ENCODE results near the gene EML4. TPM values are rescaled to one million over a fixed set of nuclear protein-coding genes. Genes with fewer than 3 reads are reported as not detected.
"Not testable (repeated sequence)": the region's sequence is repeated elsewhere in the genome, so short reads cannot be mapped to it uniquely, and the experiment has no call there.

The EML4 gene, protein sequence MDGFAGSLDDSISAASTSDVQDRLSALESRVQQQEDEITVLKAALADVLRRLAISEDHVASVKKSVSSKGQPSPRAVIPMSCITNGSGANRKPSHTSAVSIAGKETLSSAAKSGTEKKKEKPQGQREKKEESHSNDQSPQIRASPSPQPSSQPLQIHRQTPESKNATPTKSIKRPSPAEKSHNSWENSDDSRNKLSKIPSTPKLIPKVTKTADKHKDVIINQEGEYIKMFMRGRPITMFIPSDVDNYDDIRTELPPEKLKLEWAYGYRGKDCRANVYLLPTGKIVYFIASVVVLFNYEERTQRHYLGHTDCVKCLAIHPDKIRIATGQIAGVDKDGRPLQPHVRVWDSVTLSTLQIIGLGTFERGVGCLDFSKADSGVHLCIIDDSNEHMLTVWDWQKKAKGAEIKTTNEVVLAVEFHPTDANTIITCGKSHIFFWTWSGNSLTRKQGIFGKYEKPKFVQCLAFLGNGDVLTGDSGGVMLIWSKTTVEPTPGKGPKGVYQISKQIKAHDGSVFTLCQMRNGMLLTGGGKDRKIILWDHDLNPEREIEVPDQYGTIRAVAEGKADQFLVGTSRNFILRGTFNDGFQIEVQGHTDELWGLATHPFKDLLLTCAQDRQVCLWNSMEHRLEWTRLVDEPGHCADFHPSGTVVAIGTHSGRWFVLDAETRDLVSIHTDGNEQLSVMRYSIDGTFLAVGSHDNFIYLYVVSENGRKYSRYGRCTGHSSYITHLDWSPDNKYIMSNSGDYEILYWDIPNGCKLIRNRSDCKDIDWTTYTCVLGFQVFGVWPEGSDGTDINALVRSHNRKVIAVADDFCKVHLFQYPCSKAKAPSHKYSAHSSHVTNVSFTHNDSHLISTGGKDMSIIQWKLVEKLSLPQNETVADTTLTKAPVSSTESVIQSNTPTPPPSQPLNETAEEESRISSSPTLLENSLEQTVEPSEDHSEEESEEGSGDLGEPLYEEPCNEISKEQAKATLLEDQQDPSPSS
- 61.1 and 74.8 TPM in 2 replicates for total RNA-seq (2014; rRNA removed; shearing (Covaris generic); ENCODE audit: low replicate concordance)

DNA sequence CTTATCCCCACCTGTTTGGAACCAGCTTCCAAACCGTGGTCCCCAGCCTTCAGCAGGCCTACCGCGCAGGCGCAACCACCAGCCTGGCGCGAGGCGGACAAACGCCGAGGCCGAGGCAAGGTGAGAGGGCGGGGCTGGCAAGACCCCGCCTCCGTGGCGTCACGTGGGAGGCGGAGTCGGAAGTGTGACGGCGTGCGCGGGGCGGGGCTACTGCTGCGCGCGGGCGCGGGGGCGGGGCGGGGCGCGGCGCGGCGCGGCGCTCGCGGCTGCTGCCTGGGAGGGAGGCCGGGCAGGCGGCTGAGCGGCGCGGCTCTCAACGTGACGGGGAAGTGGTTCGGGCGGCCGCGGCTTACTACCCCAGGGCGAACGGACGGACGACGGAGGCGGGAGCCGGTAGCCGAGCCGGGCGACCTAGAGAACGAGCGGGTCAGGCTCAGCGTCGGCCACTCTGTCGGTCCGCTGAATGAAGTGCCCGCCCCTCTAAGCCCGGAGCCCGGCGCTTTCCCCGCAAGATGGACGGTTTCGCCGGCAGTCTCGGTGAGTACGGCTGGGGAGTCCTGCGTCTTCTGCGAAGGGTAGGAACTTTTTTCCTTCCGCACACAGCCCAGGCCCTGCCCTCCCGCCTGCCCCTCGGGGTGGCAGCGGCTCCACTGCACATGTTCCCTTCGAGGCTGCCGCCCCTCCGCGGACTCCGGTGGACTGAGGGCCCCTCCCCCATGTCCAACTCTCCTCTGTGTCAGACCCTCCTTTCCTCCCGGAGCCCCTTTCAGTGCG lies at the start of gene EML4:
Gene EML4, plus strand, starts transcription at position 254 of the 774 bp plus-strand sequence. Its CDS starts 259 bp downstream, at position 513.
- H3K9me3 ChIP-seq (ENCODE audit: low read length) = no peaks in the 10 kb centered on the region
- H3K27ac ChIP-seq (ENCODE audit: low read length) = peak within 1 kb of the TSS; percentile 95
- peaks cover 8% of the 10 kb centered on the region; the same call in 1 of the 2 replicates for H3K36me3 ChIP-seq (ENCODE audit: insufficient read depth, low read length)
- H4K20me1 ChIP-seq (ENCODE audit: insufficient read depth, low read depth, low read length) = peaks cover 12% of the 10 kb centered on the region; the same call in 1 of the 2 replicates
- peak within 1 kb of the TSS; percentile 91 for H3K4me3 ChIP-seq (ENCODE audit: low read length)
- H3K27me3 ChIP-seq (ENCODE audit: low read length) = no peaks in the 10 kb centered on the region
- H3K9me2 ChIP-seq (replicated peaks; ENCODE audit: insufficient read depth, low read length) = no peaks in the 10 kb centered on the region; the same call in 1 of the 2 replicates
- H3K4me1 ChIP-seq (ENCODE audit: low read length) = peaks cover 35% of the 10 kb centered on the region
- H2AFZ ChIP-seq (ENCODE audit: low read length) = peak within 1 kb of the TSS; percentile 55; the same call in 1 of the 2 replicates
- H3K4me2 ChIP-seq (ENCODE audit: low read depth, low read length, poor library complexity, severe bottlenecking) = peak within 1 kb of the TSS; percentile 96
- peaks cover 49% of the 10 kb centered on the region for H3K79me2 ChIP-seq (ENCODE audit: low read length)
- DNase-seq = peak; percentile 96
- peak within 1 kb of the TSS; percentile 95 for H3K9ac ChIP-seq (ENCODE audit: low read length)

DNA sequence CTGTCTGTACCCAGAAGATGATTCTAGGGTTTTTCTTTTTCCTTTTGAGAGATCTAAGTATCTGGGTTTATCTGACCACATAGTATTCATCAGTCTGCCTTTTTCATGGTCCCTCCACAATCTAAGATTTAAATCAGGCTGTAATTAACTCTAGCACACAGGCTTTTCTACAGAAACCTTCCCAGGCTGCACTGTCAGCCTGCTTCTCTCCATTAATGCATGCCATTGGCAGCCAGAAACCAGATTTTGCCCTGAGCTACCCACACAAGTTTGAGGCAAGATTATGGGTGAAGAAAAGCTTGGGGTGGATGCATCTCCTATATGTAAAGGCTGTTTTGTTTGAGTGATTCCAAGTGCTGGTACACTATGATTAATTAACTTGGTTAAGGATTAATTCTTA lies 45.7 kb upstream of the EML4 start:
- Histone ChIP-seq H3K9me3 (ENCODE audit: low read length) (no peaks in the 10 kb centered on the region), H3K27me3 (ENCODE audit: low read length) (no peaks in the 10 kb centered on the region), H4K20me1 (ENCODE audit: insufficient read depth, low read depth, low read length) (no peaks in the 10 kb centered on the region), H3K4me1 (ENCODE audit: low read length) (peaks cover 36% of the 10 kb centered on the region), H3K4me3 (ENCODE audit: low read length) (no peak overlapping the region), H3K4me2 (ENCODE audit: low read depth, low read length, poor library complexity, severe bottlenecking) (no peak overlapping the region), H3K27ac (ENCODE audit: low read length) (no peak overlapping the region), H3K79me2 (ENCODE audit: low read length) (no peaks in the 10 kb centered on the region), H3K36me3 (ENCODE audit: insufficient read depth, low read length) (no peaks in the 10 kb centered on the region), H3K9ac (ENCODE audit: low read length) (no peak overlapping the region), H2AFZ (ENCODE audit: low read length) (no peak overlapping the region), H3K9me2 (replicated peaks; ENCODE audit: insufficient read depth, low read length) (no peaks in the 10 kb centered on the region)
- no peak for DNase-seq

DNA sequence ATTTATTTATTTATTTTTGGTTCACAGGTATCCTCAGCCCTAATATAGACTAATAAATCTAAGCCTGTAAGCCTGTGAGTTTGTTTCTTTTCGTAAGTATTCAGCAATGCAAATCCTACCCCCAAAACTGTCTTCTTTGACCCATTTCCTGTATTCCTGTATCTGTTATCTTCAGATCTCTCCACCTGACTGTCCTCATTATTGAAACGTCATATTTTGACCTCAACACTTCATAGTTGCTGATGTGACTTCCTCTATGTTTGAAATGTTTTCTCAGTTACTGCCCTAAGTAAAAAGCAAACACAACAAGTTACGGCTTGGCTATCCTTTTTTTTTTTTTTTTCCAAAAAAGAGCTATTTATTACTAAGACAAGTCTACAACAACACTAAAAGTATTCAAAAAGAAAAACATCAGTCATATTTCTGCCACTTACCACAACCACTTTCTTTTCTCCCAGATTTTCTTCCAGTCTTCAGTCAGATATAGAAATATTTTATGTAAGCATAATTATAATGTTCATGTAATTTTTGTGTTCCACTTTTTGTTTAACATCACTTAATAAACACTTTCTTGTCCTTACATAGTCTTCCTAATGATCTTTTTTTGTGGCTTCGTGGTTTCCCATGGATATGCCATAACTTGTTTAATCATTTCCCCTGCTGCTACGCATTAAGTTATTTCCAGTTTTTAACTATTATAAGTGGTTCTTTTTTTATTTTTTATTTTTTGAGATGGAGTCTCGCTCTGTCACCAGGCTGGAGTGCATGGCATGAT lies 45.0 kb upstream of the EML4 start:
- no peaks in the 10 kb centered on the region for H3K9me2 ChIP-seq (replicated peaks; ENCODE audit: insufficient read depth, low read length)
- H3K4me2 ChIP-seq (ENCODE audit: low read depth, low read length, poor library complexity, severe bottlenecking) = no peak overlapping the region
- H3K9me3 ChIP-seq (ENCODE audit: low read length) = no peaks in the 10 kb centered on the region
- no peak for DNase-seq
- H3K4me3 ChIP-seq (ENCODE audit: low read length) = no peak overlapping the region
- H2AFZ ChIP-seq (ENCODE audit: low read length) = no peak overlapping the region
- no peaks in the 10 kb centered on the region for H3K27me3 ChIP-seq (ENCODE audit: low read length)
- H3K27ac ChIP-seq (ENCODE audit: low read length) = no peak overlapping the region
- H3K4me1 ChIP-seq (ENCODE audit: low read length) = peaks cover 36% of the 10 kb centered on the region
- no peaks in the 10 kb centered on the region for H3K79me2 ChIP-seq (ENCODE audit: low read length)
- no peaks in the 10 kb centered on the region for H4K20me1 ChIP-seq (ENCODE audit: insufficient read depth, low read depth, low read length)
- H3K36me3 ChIP-seq (ENCODE audit: insufficient read depth, low read length) = no peaks in the 10 kb centered on the region
- no peak overlapping the region for H3K9ac ChIP-seq (ENCODE audit: low read length)

DNA sequence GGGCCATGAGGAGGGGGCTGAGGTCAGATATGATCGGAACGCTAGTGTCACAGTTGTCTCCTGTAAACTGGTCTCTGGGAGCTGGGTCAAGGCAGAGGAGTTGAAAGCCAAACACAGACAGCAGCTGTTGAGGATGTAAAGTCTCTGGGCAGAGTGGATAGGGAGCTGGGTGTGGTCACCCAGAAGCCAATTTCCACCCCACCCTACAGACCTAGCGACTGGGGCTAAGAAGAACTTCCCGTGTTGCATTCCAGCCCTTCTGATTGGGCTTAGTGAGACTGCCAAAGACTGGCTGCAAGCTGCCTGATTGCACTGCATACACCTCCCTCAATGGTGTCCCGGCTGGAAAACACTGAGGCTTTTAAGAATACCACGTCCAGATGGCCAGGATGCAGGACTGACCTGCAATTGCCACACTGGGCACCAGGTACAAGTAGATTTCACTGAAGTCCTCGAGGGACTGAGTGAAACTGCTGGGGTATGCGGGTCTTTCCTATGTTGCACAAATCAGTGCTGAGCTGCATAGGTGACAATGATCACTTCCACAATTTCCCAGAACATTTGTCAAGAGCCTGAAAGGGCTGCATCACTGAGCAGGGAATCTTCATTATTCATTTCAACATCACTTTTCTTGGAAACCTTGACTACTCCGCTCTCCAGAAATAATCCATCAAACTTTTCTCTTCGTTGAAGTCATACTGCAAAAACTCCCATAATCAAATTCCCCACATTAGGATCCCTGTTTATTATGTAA lies 43.1 kb upstream of the EML4 start:
- Histone ChIP-seq H3K27me3 (ENCODE audit: low read length) (no peaks in the 10 kb centered on the region), H3K4me2 (ENCODE audit: low read depth, low read length, poor library complexity, severe bottlenecking) (no peak overlapping the region)
- DNase-seq = no peak

DNA sequence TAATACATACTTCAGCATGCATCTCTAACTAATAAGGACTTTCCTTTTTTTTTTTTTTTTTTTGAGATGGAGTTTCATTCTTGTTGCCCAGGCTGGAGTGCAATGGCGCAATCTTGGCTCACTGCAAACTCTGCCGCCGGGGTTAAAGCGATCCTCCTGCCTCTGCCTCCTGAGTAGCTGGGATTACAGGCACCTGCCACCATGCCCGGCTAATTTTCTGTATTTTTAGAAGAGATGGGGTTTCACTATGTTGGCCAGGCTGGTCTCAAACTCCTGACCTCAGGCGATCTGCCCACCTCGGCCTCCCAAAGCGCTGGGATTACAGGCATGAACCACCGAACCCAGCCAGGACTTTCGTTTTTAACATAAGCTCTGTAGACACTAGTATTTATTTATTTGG lies 42.3 kb upstream of the EML4 start:
- DNase-seq; H3K79me2 ChIP-seq (ENCODE audit: low read length); H3K4me3 ChIP-seq (ENCODE audit: low read length); H4K20me1 ChIP-seq (ENCODE audit: insufficient read depth, low read depth, low read length); H3K9me2 ChIP-seq (replicated peaks; ENCODE audit: insufficient read depth, low read length); H3K9ac ChIP-seq (ENCODE audit: low read length); H3K27me3 ChIP-seq (ENCODE audit: low read length); H3K27ac ChIP-seq (ENCODE audit: low read length); H3K36me3 ChIP-seq (ENCODE audit: insufficient read depth, low read length); H2AFZ ChIP-seq (ENCODE audit: low read length); H3K9me3 ChIP-seq (ENCODE audit: low read length): not testable (repeated sequence)
- peaks cover 56% of the 10 kb centered on the region for H3K4me1 ChIP-seq (ENCODE audit: low read length)
- peak overlapping the region; percentile 46 for H3K4me2 ChIP-seq (ENCODE audit: low read depth, low read length, poor library complexity, severe bottlenecking)

More for the DNA sequence above, 43.1 kb upstream of the EML4 start:
- Histone ChIP-seq H2AFZ (ENCODE audit: low read length) (no peak overlapping the region), H4K20me1 (ENCODE audit: insufficient read depth, low read depth, low read length) (no peaks in the 10 kb centered on the region), H3K9me2 (replicated peaks; ENCODE audit: insufficient read depth, low read length) (no peaks in the 10 kb centered on the region), H3K4me1 (ENCODE audit: low read length) (peaks cover 48% of the 10 kb centered on the region), H3K9me3 (ENCODE audit: low read length) (no peaks in the 10 kb centered on the region), H3K79me2 (ENCODE audit: low read length) (no peaks in the 10 kb centered on the region), H3K27ac (ENCODE audit: low read length) (no peak overlapping the region), H3K36me3 (ENCODE audit: insufficient read depth, low read length) (no peaks in the 10 kb centered on the region), H3K4me3 (ENCODE audit: low read length) (no peak overlapping the region), H3K9ac (ENCODE audit: low read length) (no peak overlapping the region)

DNA sequence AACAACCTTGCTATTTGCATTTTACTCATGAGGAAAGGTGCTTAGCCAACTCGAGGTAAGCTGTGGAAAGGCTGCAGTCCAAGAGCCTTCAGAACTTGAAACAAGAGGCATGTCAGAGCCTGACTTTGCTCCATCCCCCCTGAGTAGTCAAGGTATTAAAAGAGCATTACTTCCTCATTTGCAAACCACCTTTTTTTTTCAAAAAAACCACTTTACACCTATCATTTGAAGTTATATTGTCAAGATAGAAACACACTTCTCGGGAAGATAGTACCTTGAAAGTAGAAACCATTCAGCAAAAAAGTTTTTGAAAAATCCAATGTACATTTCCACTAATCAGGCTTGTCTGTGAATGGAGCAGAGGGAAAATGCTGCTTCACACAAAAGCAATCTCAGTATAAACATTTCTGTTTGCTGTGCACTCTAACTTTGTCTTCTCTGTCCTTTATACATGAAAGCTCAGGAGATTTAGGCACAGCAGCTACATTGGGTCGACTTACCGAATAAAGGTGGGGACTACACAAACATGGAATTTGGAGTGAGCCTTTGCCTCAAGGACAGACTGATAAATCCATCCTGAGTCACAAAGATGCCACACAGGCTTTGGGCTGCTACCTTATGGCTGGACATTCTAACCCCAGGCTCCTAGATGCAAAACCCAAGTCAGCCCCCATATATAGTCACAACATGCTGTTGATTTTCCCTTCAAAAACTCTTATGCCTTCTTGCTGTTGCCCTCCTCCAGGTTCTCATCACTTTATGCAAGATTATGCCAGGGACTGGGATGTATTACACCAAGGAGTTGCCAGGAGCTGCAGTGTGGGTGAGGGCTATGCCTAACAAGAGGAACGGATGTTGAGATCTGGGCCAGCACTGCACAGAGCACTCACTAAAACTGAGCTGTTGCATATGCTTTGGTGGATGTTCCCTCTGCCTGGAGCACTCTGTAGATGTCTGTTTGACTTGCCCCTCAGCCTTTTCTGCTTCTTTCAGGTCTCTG lies 41.4 kb upstream of the EML4 start:
- Histone ChIP-seq H4K20me1 (ENCODE audit: insufficient read depth, low read depth, low read length) (no peaks in the 10 kb centered on the region), H3K4me3 (ENCODE audit: low read length) (no peak overlapping the region; the same call in 1 of the 2 replicates), H3K9me3 (ENCODE audit: low read length) (no peaks in the 10 kb centered on the region), H3K27ac (ENCODE audit: low read length) (no peak overlapping the region), H3K4me1 (ENCODE audit: low read length) (peaks cover 65% of the 10 kb centered on the region), H3K9me2 (replicated peaks; ENCODE audit: insufficient read depth, low read length) (no peaks in the 10 kb centered on the region), H3K9ac (ENCODE audit: low read length) (no peak overlapping the region), H3K36me3 (ENCODE audit: insufficient read depth, low read length) (no peaks in the 10 kb centered on the region), H3K4me2 (ENCODE audit: low read depth, low read length, poor library complexity, severe bottlenecking) (peak overlapping the region; percentile 46), H2AFZ (ENCODE audit: low read length) (no peak overlapping the region), H3K79me2 (ENCODE audit: low read length) (no peaks in the 10 kb centered on the region), H3K27me3 (ENCODE audit: low read length) (no peaks in the 10 kb centered on the region)
- DNase-seq = peak; percentile 77

Measured in Karpas-422 (cell line).